ENCODE data around the gene YLPM1. TPM values are rescaled to one million over a fixed set of nuclear protein-coding genes. Genes with fewer than 3 reads are reported as not detected.

The YLPM1 gene
- total and polyA plus RNA-seq, 10 of the 15 experiments (the other 5 are each of a cell fraction or from before 2014, with no cell fraction given): 11.1 to 48.2 (median 18.0) TPM

DNA sequence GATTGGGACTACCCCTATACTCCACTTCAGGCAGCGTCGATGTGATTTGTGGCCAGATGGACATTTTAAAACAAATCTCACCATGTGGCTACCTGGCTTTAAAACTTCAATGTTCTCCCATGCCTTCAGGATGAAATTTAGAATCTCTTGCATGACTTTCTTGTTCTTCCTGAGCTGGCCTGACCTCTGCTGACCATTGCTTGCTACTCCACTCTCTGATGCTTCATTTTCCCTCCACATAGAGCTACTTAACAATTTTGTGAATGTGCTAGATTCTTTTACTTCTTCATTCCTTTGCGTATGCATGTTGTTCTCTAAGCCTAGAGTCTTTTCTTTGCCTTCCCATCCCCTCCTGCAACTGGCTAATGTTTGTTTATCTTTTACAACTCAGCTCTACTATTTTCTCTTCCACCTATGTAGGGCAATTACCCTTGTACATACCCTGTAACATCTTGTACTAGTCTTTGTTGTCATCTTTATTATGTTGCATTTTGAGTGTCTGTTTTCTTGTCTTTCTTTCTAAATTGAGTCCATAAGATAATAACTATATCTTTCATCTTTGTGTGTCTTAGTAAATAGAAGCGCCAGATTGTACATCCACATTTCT lies 41.2 kb downstream of the YLPM1 start:
- Histone ChIP-seq H3K27me3 (replicated peaks in 1 of 2; ENCODE audit: control insufficient read depth in 2 of 2, insufficient read depth in 2 of 2, low read length in 1 of 2) (no peaks in the 10 kb centered on the region), H4K20me1 (ENCODE audit: control insufficient read depth, insufficient read depth) (no peaks in the 10 kb centered on the region), H3K79me2 (ENCODE audit: control insufficient read depth, insufficient read depth, low read length) (no peaks in the 10 kb centered on the region), H3K4me1 (ENCODE audit: control insufficient read depth, insufficient read depth, low read length) (no peaks in the 10 kb centered on the region), H3K36me3 (ENCODE audit: control insufficient read depth in 2 of 2, insufficient read depth in 2 of 2, low read length in 1 of 2) (peaks cover 3 to 15% of the 10 kb centered on the region in 2 experiments), H3K9me3 (replicated peaks; ENCODE audit: control insufficient read depth, insufficient read depth, low read length) (no peaks in the 10 kb centered on the region), H3K4me2 (ENCODE audit: control insufficient read depth, insufficient read depth) (no peak overlapping the region), H3K4me3 (no peak overlapping the region), H3K27ac (ENCODE audit: control insufficient read depth, insufficient read depth) (no peak overlapping the region), H2AFZ (ENCODE audit: control insufficient read depth, low read depth, low read length) (no peak overlapping the region), H3K9ac (ENCODE audit: control insufficient read depth, insufficient read depth, low read length) (no peak overlapping the region)
- in situ Hi-C loops (cut with MboI): no loop called here
- peak; percentile 69 for ATAC-seq
- RAD21 ChIA-PET (ENCODE audit: unreplicated experiment): interaction anchor here (0.6 to 1.2 kb wide), 4 partner anchors 8 to 195 kb away, joined by 3 to 18 read pairs (median 3); no protein-coding TSS in a partner anchor
- BruUV-seq (replicated peaks): no TSS peak
- DNase-seq (ENCODE audit: low read depth, low spot score): no peak
- intact Hi-C loops (cut with micrococcal nuclease; ENCODE audit: unreplicated experiment): loop anchor here (1.0 kb wide), 1 partner anchor 195 kb away; no protein-coding TSS in a partner anchor
- SMC1A ChIA-PET (ENCODE audit: uncharacterized antibody, unreplicated experiment): interaction anchor here (0.6 to 1.9 kb wide), 4 partner anchors 56 to 195 kb away, joined by 3 to 10 read pairs (median 4); no protein-coding TSS in a partner anchor
- 98% methylated on average over 4 of the region's 4 CpGs for WGBS (ENCODE audit: insufficient coverage, insufficient replicate concordance, low lambda C conversion rate, missing lambda C conversion rate)
- TF ChIP-seq SMC3 (IDR thresholded peaks at IDR 0.05; ENCODE audit: borderline replicate concordance, low read length) (peak; percentile 45; the same call in 1 of the 2 replicates), RUNX3 (IDR thresholded peaks at IDR 0.05; ENCODE audit: low read length) (no peak), RAD21 (IDR thresholded peaks at IDR 0.05; ENCODE audit: insufficient read depth, low read depth, low read length) (peak; percentile 61)
- TF ChIP-seq, protein P1, sequence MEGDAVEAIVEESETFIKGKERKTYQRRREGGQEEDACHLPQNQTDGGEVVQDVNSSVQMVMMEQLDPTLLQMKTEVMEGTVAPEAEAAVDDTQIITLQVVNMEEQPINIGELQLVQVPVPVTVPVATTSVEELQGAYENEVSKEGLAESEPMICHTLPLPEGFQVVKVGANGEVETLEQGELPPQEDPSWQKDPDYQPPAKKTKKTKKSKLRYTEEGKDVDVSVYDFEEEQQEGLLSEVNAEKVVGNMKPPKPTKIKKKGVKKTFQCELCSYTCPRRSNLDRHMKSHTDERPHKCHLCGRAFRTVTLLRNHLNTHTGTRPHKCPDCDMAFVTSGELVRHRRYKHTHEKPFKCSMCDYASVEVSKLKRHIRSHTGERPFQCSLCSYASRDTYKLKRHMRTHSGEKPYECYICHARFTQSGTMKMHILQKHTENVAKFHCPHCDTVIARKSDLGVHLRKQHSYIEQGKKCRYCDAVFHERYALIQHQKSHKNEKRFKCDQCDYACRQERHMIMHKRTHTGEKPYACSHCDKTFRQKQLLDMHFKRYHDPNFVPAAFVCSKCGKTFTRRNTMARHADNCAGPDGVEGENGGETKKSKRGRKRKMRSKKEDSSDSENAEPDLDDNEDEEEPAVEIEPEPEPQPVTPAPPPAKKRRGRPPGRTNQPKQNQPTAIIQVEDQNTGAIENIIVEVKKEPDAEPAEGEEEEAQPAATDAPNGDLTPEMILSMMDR (IDR thresholded peaks at IDR 0.05 in 2 of 3, conservative IDR thresholded peaks at IDR 0.05 in 1 of 3; ENCODE audit: control insufficient read depth in 2 of 3, extremely low read depth in 1 of 3, insufficient read depth in 1 of 3, low read depth in 3 of 3, low read length in 3 of 3): peak; percentile 55 to 64 (median 61); a peak in 5 of 6 replicates
- peak; percentile 27 for FAIRE-seq
- POLR2A ChIA-PET: no interaction called here
- CTCF ChIA-PET: interaction anchor here (0.5 to 2.9 kb wide), 12 partner anchors 9 to 302 kb away, joined by 3 to 34 read pairs (median 4); partner anchors contain the start of gene LTBP2
